Inferior parietal cortex (tissue), 1 donor: ENCODE results near the gene PFDN5.
"Not testable (repeated sequence)": the region's sequence is repeated elsewhere in the genome, so short reads cannot be mapped to it uniquely, and the experiment has no call there.

Source experiments
- DNase-seq: peaks from one replicate; pipeline ENCODE4 v3.0.0-alpha.2; 2016; ENCODE audit errors: extremely low spot score

PFDN5 gene

DNA sequence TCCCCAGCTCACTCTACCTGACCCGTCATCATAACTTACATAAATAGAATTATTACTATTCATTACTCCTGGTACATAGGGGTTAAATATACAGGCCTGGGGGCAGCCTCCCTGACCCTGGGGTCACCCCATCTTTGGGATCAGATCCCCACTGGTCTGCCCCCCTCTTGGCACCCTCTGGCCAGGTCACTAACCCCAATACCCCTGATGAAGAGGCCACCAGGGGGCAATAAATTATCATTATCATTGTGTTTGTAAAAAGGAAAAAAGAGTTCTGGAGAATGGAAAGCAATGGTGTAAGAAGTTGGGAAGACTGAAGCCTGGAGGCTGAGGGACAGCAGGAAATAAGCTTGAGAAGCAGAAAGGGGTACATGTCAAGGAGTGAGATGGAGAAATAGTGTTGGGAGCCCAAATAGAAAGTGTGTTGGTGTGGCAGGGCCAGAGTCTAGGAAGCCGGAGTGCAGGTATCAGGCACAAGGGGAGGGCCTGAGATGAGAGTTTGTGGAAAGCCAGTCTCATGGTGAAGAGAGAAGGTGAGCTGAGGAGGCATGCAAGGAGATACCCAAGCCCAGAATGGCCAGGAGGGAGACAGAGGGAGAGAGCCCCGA, 32.2 kb downstream of the PFDN5 start:
- no peak for DNase-seq

DNA sequence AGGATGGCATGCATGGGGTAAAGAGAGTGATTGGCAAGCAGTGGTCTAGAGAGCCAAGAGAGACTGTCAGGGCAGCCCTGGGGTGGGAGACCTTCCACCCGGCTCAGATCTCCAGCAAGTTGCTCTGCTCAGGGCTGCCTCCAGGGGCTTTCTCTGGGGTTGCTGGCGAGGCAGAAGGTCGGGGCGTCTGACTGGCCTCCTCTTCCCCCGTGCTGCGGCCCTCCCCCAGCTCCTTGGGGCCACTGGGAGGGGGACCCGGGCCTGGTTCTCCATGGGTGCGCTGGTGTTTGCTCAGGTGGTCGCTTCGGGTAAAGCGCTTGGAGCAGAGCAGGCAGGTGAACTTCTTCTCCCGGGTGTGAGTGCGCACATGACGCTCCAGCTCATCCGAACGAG, 32.7 kb downstream of the PFDN5 start:
- DNase-seq = no peak

DNA sequence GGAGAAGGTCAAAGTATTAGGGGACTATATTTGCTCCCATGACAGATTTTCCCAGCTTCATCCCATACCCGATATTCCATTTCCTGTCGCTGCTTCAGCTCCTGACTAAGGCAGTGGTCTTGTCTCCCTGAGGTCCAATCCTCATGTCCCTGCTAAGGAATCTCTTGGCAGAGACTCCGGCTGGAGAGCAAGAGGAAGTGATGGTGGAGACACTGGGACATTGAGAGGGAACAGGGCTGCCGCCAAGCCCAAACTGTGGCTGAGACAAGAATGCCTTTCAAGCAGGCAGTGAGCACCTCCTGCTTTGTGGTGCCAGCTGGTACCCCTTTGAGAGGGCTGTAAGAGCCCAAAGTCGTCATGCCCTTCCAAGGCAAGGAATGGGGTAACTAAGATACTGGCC, 35.3 kb downstream of the PFDN5 start:
- DNase-seq = no peak

DNA sequence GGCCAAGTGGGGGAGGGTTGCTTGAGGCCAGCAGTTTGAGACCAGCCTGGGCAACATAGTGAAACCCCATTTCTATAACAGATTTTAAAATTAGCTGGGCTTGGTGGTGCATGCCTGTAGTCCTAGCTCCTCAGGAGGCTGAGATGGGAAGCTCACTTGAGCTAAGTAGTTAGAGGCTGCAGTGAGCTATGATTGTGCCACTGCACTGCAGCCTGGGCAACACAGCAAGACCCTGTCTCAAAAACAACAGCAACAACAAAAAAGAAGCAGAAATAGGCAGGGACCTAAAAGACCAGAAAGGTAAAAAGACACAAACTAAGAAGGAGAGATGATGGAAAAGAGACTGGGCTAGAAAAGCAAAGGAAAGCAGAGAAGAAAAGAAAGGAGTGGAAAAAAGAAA, 37.0 kb downstream of the PFDN5 start:
- DNase-seq = not testable (repeated sequence)

DNA sequence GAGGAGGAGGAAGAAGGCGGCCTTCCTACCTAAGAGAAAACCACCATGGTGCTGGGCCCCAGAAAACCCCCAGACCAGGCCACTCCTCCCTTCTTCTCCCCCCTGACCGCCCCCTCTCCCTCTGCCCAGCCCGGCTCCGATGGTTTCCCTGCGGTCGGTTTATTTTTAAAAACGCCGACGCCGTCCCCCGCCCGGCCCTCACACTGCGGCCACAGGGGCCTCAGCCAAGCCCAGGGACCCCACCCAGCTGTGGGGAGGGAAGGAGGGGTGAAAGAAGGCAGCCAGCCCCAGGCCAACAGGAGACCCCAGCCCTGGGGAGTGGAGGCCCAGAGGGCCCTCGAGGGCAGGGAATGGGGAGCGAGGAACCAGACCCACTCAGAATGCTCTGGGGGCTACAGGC, 37.4 kb downstream of the PFDN5 start:
- DNase-seq = no peak

DNA sequence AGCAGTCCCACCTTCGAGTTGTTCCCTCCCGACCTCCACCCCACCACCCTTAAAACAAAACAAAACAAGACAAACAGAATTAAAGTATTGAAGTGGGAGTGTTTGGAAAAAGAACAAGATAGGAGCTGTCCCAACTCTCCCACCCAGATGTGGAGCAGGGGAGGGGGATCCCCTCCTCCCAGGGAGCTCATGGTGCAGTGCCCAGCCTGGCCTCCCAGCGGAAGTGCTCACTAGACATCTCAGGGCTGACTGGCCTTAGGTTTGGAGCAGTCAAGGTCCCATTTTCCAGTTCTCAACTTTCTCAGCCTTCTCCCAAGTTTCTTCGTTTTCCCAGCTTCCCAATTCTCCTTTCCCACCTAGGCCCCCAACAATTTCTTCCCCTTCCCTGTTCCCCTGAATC, 37.9 kb downstream of the PFDN5 start:
- no peak for DNase-seq

DNA sequence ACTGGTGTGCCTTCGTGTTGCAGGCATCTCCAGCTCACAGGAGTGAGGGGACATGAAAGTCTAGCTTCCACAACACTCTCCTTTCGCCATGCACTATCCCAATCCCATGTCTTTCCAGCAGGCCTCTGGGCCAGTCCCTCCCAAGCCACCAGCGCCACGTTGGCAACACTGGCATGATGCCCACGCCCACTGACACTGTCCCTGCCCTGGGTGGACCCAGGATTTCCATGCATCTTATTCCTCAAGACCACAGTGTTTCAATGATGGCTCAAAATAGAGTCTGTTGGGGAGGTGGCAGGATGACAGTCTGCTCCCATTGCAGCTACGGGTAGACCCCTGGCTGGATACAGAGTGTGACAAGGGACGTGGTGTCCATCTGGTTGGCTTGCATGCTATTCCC, 38.5 kb downstream of the PFDN5 start:
- no peak for DNase-seq

DNA sequence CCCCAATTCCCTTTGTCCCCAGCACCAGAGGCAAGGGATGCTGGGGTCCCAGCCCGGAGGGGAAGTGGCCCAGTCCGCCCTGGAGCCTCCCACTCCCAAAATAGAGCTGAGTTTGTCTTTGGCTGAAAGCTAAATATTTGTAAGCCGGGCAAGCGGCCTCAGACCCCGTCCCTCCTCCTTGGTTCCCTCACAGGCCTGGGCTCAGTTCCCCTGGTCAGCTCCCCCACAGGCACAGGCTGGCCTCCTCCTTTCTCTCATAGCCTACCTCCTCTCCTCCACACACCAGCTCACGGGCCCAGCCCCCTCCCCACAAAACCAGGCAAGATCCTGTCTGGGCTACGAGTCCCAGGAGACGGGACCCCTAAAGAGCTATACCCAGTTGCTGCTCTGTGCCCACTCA, 39.5 kb downstream of the PFDN5 start:
- DNase-seq = no peak

DNA sequence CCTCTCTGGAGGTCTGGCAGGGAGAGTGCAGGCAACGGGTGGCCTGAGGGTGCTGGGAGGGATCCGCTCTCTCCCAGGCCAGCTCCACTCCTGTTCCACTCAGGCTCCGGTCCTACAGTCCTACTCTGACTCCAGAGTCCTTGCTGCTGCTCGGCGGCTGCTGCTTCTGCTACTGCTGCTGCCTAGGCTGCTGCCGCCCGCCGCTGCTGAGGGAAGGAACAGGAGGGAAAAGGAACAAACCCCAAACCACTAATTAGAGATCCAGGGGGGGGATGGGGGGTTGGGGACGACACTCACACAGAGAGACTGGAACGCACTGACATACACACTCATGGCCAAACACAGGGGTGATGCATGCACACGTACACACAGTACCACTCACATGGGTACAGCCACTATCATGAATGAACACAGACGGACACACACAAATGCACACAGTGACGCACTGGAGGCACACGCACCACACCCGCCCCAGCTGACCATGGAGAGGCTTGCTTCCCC, 40.9 kb downstream of the PFDN5 start, which contains the start of gene SP7:
Gene SP7 (minus strand): TSS at position 174 of the 501 bp plus-strand sequence. CDS start 708 bp downstream, outside the sequence.
- no peak for DNase-seq

DNA sequence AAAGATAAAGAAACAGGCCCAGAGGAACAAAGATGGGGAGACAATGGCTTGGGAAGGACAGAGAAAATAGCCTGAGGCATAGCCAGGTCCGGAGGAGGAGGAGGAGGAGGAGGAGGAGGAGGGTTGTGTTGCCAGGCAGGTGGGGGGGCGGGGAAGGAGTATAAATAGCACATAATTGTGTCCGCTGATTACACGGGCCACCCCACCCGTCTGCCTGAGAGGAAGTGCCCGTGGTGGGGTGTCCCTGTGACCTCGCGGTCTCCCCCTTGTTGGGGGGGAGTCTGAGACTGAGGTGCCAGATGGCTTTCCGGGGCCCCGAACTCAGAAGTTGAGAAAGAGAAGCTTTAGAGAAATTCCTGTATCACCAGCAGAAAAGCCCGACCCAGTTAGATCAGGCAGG, 42.7 kb downstream of the PFDN5 start:
- no peak for DNase-seq

DNA sequence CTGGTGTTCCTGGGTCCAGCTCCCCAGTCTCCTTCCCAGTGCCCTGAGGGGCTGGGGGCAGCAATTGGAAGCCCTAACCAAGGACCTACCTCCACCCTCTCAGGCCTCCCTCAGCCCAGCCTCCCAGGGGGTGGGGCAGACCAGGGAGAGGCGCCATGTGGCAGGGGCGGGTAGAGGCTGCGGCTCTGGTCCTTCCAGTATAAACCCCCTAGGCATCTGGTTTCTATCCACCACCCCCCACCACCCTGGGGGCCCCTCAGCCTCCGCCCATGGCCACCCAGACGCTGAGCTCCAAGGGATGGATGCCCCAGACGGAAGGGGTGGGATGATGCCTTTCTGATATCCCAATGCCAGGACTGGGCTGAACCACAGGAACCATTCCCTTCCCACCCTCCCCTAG, 43.6 kb downstream of the PFDN5 start:
- DNase-seq = no peak

DNA sequence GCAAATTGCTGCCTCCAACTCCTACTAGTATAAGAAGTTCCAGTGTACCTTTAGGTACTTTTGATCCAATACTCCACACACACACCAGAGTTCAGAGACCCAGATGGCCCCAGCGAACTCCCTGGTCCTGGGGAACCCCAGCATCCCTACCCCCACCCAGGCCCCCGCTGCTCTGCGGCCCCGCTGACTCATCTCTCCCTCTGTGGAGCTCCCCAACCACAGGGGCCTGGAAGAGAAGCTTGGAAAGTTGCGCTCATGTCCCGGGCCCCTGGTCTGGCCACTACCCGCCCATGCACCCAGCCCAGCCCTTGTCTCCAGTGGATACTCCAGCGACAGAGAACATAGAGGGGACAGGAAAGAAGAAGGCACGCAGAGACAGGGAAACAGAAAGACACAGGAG, 45.1 kb downstream of the PFDN5 start:
- no peak for DNase-seq

DNA sequence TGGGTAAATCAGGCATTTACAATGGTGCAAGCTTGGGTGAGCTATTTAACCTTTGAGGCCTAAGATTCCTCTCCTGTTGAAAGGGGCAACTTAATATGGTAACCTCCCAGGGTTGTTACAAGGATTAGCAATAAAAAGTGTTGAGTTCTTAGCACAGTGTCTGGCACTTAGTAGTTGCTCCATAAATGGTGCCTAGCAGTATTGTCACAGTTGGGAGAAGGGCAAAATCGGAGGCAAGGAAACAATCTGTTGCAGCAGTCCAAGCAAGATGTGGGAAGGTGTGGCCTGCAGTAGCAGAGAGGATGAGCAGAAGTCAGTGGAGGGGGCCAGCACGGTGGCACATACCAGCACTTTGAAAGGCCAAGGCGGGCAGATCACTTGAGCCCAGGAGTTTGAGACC, 48.1 kb downstream of the PFDN5 start:
- DNase-seq = no peak

DNA sequence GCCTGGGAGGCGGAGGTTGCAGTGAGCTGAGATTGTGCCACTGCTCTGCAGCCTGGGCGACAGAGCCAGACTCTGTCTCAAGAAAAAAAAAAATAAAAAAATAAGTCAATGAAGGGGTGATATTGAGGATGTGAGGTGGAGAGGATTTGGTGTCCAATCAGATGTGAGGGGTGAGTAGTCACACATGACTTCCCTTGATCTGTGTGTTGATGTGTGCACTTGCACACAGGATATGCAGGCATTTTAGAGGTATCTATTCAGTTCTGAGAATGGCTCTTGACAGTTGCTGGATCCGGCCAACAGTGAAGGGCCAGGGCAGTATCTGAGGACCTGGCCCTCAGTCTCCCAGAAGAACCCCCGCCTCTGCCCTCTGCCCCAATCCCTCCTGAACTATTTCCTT, 48.6 kb downstream of the PFDN5 start:
- no peak for DNase-seq

DNA sequence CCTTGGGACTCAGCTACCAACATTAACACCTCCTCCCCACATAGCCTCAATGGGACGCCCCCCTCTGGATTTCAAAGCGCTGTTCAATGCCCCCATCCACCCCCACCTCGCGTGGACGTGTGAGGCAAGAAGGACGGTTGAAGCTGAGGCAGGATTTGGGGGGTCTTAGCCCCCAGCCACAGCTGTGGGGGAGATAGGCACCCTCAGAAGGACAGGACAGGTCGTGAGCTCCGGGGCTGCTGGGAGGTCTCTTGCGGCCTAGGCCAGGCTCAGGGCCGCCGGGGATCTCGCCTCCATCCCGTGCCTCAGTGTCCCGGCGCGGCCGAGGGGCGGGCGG, 49.1 kb downstream of the PFDN5 start:
- no peak for DNase-seq

DNA sequence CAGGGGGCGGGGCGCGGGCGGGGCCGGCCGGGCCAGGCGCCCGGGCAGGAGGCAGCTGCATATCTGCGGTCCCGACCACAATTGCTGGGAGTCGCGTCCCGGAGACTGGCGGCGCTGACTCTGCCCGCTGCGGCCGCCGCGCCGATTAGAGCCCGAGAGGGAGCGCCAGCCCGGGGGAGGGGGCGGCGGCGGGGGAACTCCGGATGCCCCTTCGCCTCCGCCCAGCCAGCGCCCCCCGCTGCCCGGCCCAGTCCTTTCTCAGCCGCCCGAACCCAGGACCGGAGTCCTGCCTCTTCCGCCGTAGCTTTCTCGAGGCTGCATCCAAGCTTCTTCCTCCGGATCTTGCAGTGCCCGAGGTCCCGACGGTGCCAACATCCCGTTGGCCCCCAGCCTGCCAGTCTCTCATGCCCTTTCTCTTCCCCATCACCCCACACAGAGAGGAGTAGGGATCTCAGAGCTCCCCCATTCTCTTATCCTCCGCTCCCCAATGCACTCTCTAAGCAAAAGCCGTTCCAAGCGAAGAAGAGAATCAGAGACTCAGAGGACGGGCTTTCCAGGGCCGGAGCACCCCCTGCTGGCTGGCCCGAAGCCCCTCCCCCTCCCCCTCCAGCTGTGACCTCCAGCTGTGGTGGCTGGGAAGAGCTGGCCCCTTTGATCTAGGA, 49.6 kb downstream of the PFDN5 start:
- DNase-seq = peak; percentile 72

DNA sequence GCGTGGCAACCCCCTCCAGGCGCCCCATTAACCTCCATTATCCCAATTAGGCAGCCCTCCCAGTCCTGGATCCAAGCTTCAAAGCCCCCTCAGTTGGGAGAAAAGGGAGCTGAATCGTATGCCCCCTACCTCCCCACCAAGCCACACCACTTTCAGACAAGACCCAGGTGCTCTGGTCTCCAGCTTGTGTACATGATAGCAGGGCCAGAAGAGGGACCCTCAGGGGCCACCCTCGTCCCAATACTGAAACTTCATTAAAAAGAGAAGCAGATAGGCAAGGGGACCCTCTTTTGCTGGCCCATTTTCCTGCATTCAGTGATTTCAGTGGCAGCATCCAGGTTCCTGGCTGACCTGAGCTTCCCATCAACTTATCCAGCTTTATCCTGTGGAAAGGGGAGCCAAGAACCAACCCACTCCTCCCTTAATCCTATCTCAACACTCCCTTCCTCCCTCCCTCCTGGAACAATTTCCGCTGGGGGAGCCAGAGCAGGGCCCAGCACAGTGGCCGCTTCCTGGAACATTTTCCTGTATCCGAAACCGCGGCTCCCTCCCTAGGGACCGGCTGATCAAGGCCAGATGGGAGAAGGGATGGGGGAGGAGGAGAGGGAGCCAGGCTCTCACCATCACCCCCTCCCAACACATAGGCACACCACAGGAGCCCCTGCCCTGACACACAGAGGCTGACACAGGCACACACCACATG, 50.3 kb downstream of the PFDN5 start:
- DNase-seq = no peak

DNA sequence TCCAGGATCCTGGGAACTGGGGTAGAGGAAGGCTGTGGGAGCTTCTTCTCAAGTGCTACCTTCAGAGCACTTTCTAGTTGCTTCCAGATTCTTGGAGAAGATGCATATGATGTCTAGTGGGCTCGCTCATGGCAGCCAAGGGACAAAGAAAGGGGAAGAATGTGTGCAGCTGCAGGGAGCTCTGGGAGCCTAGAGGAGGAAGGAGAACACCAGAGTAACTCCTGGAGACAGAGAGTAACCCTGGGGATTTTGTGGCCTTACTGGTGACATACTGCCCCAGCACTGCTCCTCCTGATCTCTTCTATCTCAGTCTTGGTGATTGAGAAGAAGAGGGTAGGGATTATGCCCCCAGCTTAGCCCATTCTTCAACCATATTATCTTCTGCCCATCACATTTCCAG, 51.1 kb downstream of the PFDN5 start:
- no peak for DNase-seq

DNA sequence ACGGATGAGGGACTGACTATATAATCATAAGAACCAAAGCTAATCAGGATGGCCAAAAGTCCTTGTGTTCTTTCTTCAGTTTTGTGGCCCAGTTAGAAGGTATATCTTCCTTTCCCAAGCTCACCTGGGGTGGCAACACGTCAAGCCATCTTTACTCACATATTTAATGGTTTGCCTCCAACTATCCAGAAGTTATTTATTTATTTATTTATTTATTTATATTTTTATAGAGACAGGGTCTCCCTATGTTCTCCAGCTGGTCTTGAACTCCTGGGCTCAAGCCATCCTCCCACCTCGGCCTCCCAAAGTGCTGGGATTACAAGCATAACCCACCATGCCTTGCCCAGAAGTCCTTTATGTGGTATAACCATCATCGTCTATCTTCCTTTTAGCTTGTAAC, 52.6 kb downstream of the PFDN5 start:
- DNase-seq = no peak
